Right lobe of liver (tissue), 6 donors: Measurements from ENCODE around the gene PDGFD. TPM values are rescaled to one million over a fixed set of nuclear protein-coding genes. Genes with fewer than 3 reads are reported as not detected.

Source experiments
- ATAC-seq, 4 donors: fragments of 200-7000 bp; cut with Tn5 transposase; one replicate each; pipeline ENCODE4 v1.9.1; 2020; ENCODE audit warnings: mild to moderate bottlenecking in 4 of 4, moderate library complexity in 4 of 4
- DNase-seq, 3 donors: peaks; one replicate each; pipeline ENCODE4 v3.0.0-alpha.2; 2020
- H3K27ac ChIP-seq, 3 donors: fragments of 200-600 bp; one replicate each; pipeline ENCODE4 v1.8.0; 2022
- H3K27me3 ChIP-seq, 2 donors: fragments of 200-600 bp; one replicate each; pipeline ENCODE4 v1.8.0; 2022
- H3K36me3 ChIP-seq, 4 donors: fragments of 200-600 bp; sonication (generic) in 1 of 4; one replicate each; pipeline versions ENCODE4 v1.5.1 to v1.8.0; 2017 to 2022; ENCODE audit warnings: control low read depth in 1 of 4
- H3K4me1 ChIP-seq, 4 donors: fragments of 200-600 bp; sonication (generic) in 1 of 4; one replicate each; pipeline versions ENCODE4 v1.5.1 to v1.8.0; 2017 to 2022; ENCODE audit warnings: control low read depth in 1 of 4
- H3K4me3 ChIP-seq, 3 donors: fragments of 200-600 bp; one replicate each; pipeline ENCODE4 v1.8.0; 2022
- H3K9me3 ChIP-seq, 4 donors: fragments of 200-600 bp; sonication (generic) in 1 of 4; one replicate each; pipeline versions ENCODE4 v1.5.1 to v1.8.0; 2017 to 2022; ENCODE audit warnings: control low read depth in 1 of 4
- CTCF ChIP-seq, 4 donors: fragments of 200-600 bp in 3 of 4; fragments of 450-650 bp in 1 of 4; IDR thresholded peaks; one replicate each; pipeline versions ENCODE4 v1.5.1 to v1.8.0; 2016 to 2022; ENCODE audit warnings: antibody characterized with exemption in 4 of 4, mild to moderate bottlenecking in 2 of 4
- POLR2A ChIP-seq: fragments of 450-650 bp; IDR thresholded peaks from one replicate; pipeline ENCODE4 v1.6.1; 2017; ENCODE audit warnings: antibody characterized with exemption, mild to moderate bottlenecking
- WGBS: methylation state at CpG from one replicate; pipeline ENCODE4 v1.1.6; 2018; ENCODE audit warnings: low coverage, low lambda C conversion rate; ENCODE audit not compliant: insufficient coverage; ENCODE audit errors: missing lambda C conversion rate; 5-methylcytosine and 5-hydroxymethylcytosine counted together
- intact Hi-C, 2 donors: fragments of 100-400 bp; cut with DNase I; formaldehyde crosslinking; loops; one replicate each; pipeline versions ENCODE4 v1.11.2 to v1.14.1; 2022
- total RNA-seq, 6 experiments: library from RNA; depleted of rRNA in 2 of 6; stranded (reverse); fragments of >200 nt in 2 of 6; fragmentation: NEBNext Ultra II Directional in 3 of 6; extraction: Animal tissue kit (Norgen Biotek cat#: 25700) in 3 of 6; gene quantifications; one replicate each; pipeline versions ENCODE4 v1.1.0 to v1.2.4, GENCODE V29; 2016 to 2023
- donor health status: DM: no; HTN: yes; CAD: no.
- donor health status: DM: no; HTN: no; CAD: no.
- donor health status: DM: no; HTN: no; CAD: no.
- donor health status: DM: no; HTN: yes; CAD: no.
- donor health status: DM: no; HTN: yes; CAD: no.

PDGFD gene
- total RNA-seq, 6 experiments from 2014 or later = 0.84 to 1.6 (median 1.1) TPM

- Histone ChIP-seq H3K27ac (no peak overlapping the region), H3K36me3 (no peaks in the 10 kb centered on the region), H3K27me3 (no peaks in the 10 kb centered on the region), H3K9me3 (no peaks in the 10 kb centered on the region), H3K4me3 (no peak overlapping the region), H3K4me1 (no peaks in the 10 kb centered on the region)
- intact Hi-C loops = no loop called here
- no peak for DNase-seq
- TF ChIP-seq POLR2A (no peak), CTCF (IDR thresholded peaks at IDR 0.05) (no peak)
- no peak for ATAC-seq
- 58% methylated on average over 4 of the region's 4 CpGs for WGBS
These were observed 168.1 kb downstream of the PDGFD start for GRCh38 chr11:103995896-103996295.

- H3K36me3 ChIP-seq = no peaks in the 10 kb centered on the region
- H3K27ac ChIP-seq = no peak overlapping the region
- H3K4me1 ChIP-seq = no peaks in the 10 kb centered on the region
- intact Hi-C loops = no loop called here
- no peak for ATAC-seq
- no peak overlapping the region for H3K4me3 ChIP-seq
- H3K9me3 ChIP-seq = no peaks in the 10 kb centered on the region
- H3K27me3 ChIP-seq = no peaks in the 10 kb centered on the region
- no peak for DNase-seq
- TF ChIP-seq POLR2A (no peak), CTCF (IDR thresholded peaks at IDR 0.05) (no peak)
- WGBS = 69% methylated on average over 2 of the region's 2 CpGs
These were observed 169.4 kb downstream of the PDGFD start for GRCh38 chr11:103994518-103994917.

- ATAC-seq (no peak), DNase-seq (no peak)
- H3K36me3 ChIP-seq = no peaks in the 10 kb centered on the region
- TF ChIP-seq POLR2A (no peak), CTCF (IDR thresholded peaks at IDR 0.05) (no peak)
- 95% methylated on average over 1 of the region's 1 CpG for WGBS
- H3K27me3 ChIP-seq = no peaks in the 10 kb centered on the region
- no peak overlapping the region for H3K27ac ChIP-seq
- no peaks in the 10 kb centered on the region for H3K4me1 ChIP-seq
- intact Hi-C loops = no loop called here
- H3K4me3 ChIP-seq = no peak overlapping the region
- H3K9me3 ChIP-seq = no peaks in the 10 kb centered on the region
These were observed 169.9 kb downstream of the PDGFD start for GRCh38 chr11:103994094-103994493.

- Histone ChIP-seq H3K36me3 (no peaks in the 10 kb centered on the region), H3K9me3 (no peaks in the 10 kb centered on the region), H3K27ac (no peak overlapping the region), H3K4me3 (no peak overlapping the region), H3K4me1 (no peaks in the 10 kb centered on the region), H3K27me3 (no peaks in the 10 kb centered on the region)
- intact Hi-C loops = no loop called here
- TF ChIP-seq CTCF (IDR thresholded peaks at IDR 0.05) (no peak), POLR2A (no peak)
- DNase-seq (no peak), ATAC-seq (no peak)
These were observed 170.4 kb downstream of the PDGFD start for GRCh38 chr11:103993507-103993906.

GRCh38 chr11:103988595-103988969 is 175.4 kb downstream of the PDGFD start:
- TF ChIP-seq CTCF (IDR thresholded peaks at IDR 0.05) = no peak
- TF ChIP-seq POLR2A = no peak
- ATAC-seq (no peak), DNase-seq (no peak)
- Histone ChIP-seq H3K27ac (no peak overlapping the region), H3K9me3 (no peaks in the 10 kb centered on the region), H3K4me1 (no peaks in the 10 kb centered on the region), H3K4me3 (no peak overlapping the region), H3K27me3 (no peaks in the 10 kb centered on the region), H3K36me3 (no peaks in the 10 kb centered on the region)
- intact Hi-C loops = no loop called here
- 41% methylated on average over 4 of the region's 4 CpGs for WGBS
